Measurements from ENCODE around the gene FADS3.

Gene FADS3

GRCh38 chr11:61907282-61907681, 15.9 kb upstream of the FADS3 start:
- no peak overlapping the region for H3K27ac Mint-ChIP-seq
- no peaks in the 10 kb centered on the region for H3K36me3 Mint-ChIP-seq
- no peak overlapping the region for H3K4me3 Mint-ChIP-seq
- H3K27me3 Mint-ChIP-seq = no peaks in the 10 kb centered on the region
- no peaks in the 10 kb centered on the region for H3K9me3 Mint-ChIP-seq
- H3K4me1 Mint-ChIP-seq = no peaks in the 10 kb centered on the region

GRCh38 chr11:61906522-61906909, 15.2 kb upstream of the FADS3 start:
- H3K36me3 Mint-ChIP-seq = no peaks in the 10 kb centered on the region
- no peaks in the 10 kb centered on the region for H3K9me3 Mint-ChIP-seq
- no peaks in the 10 kb centered on the region for H3K4me1 Mint-ChIP-seq
- no peak overlapping the region for H3K4me3 Mint-ChIP-seq
- H3K27me3 Mint-ChIP-seq = no peaks in the 10 kb centered on the region
- no peak overlapping the region for H3K27ac Mint-ChIP-seq

GRCh38 chr11:61905801-61906521, 14.6 kb upstream of the FADS3 start:
- no peak overlapping the region for H3K27ac Mint-ChIP-seq
- no peak overlapping the region for H3K4me3 Mint-ChIP-seq
- no peaks in the 10 kb centered on the region for H3K27me3 Mint-ChIP-seq
- H3K36me3 Mint-ChIP-seq = no peaks in the 10 kb centered on the region
- no peaks in the 10 kb centered on the region for H3K9me3 Mint-ChIP-seq
- H3K4me1 Mint-ChIP-seq = no peaks in the 10 kb centered on the region

GRCh38 chr11:61905067-61905696, 13.8 kb upstream of the FADS3 start:
- no peaks in the 10 kb centered on the region for H3K4me1 Mint-ChIP-seq
- no peak overlapping the region for H3K27ac Mint-ChIP-seq
- H3K4me3 Mint-ChIP-seq = no peak overlapping the region
- no peaks in the 10 kb centered on the region for H3K36me3 Mint-ChIP-seq
- no peaks in the 10 kb centered on the region for H3K9me3 Mint-ChIP-seq
- no peaks in the 10 kb centered on the region for H3K27me3 Mint-ChIP-seq

GRCh38 chr11:61904539-61905048, 13.2 kb upstream of the FADS3 start:
- Mint-ChIP-seq H3K27me3 (no peaks in the 10 kb centered on the region), H3K4me3 (no peak overlapping the region), H3K36me3 (no peaks in the 10 kb centered on the region), H3K4me1 (no peaks in the 10 kb centered on the region), H3K27ac (no peak overlapping the region), H3K9me3 (no peaks in the 10 kb centered on the region)

GRCh38 chr11:61903845-61904244, 12.5 kb upstream of the FADS3 start:
- no peak overlapping the region for H3K27ac Mint-ChIP-seq
- H3K4me3 Mint-ChIP-seq = no peak overlapping the region
- no peaks in the 10 kb centered on the region for H3K36me3 Mint-ChIP-seq
- no peaks in the 10 kb centered on the region for H3K27me3 Mint-ChIP-seq
- H3K9me3 Mint-ChIP-seq = no peaks in the 10 kb centered on the region
- peaks cover 5% of the 10 kb centered on the region for H3K4me1 Mint-ChIP-seq

- no peak overlapping the region for H3K27ac Mint-ChIP-seq
- no peaks in the 10 kb centered on the region for H3K9me3 Mint-ChIP-seq
- H3K27me3 Mint-ChIP-seq = no peaks in the 10 kb centered on the region
- H3K36me3 Mint-ChIP-seq = no peaks in the 10 kb centered on the region
- H3K4me3 Mint-ChIP-seq = no peak overlapping the region
- H3K4me1 Mint-ChIP-seq = peaks cover 5% of the 10 kb centered on the region
Measured at GRCh38 chr11:61902313-61902712, 11.0 kb upstream of the FADS3 start.

GRCh38 chr11:61901397-61901796, 10.1 kb upstream of the FADS3 start:
- H3K36me3 Mint-ChIP-seq = no peaks in the 10 kb centered on the region
- no peaks in the 10 kb centered on the region for H3K9me3 Mint-ChIP-seq
- H3K4me1 Mint-ChIP-seq = peaks cover 5% of the 10 kb centered on the region
- no peak overlapping the region for H3K4me3 Mint-ChIP-seq
- no peaks in the 10 kb centered on the region for H3K27me3 Mint-ChIP-seq
- H3K27ac Mint-ChIP-seq = no peak overlapping the region

- Mint-ChIP-seq H3K27ac (no peak overlapping the region), H3K9me3 (no peaks in the 10 kb centered on the region), H3K27me3 (no peaks in the 10 kb centered on the region), H3K4me1 (peaks cover 5% of the 10 kb centered on the region), H3K4me3 (no peak overlapping the region), H3K36me3 (no peaks in the 10 kb centered on the region)
Measured at GRCh38 chr11:61900251-61900650, 8.9 kb upstream of the FADS3 start.

- H3K27me3 Mint-ChIP-seq = no peaks in the 10 kb centered on the region
- no peaks in the 10 kb centered on the region for H3K9me3 Mint-ChIP-seq
- H3K27ac Mint-ChIP-seq = peak overlapping the region; percentile 31
- no peak overlapping the region for H3K4me3 Mint-ChIP-seq
- peaks cover 5% of the 10 kb centered on the region for H3K4me1 Mint-ChIP-seq
- H3K36me3 Mint-ChIP-seq = no peaks in the 10 kb centered on the region
Measured at GRCh38 chr11:61899146-61899841, 7.9 kb upstream of the FADS3 start.

GRCh38 chr11:61898247-61898582, 6.9 kb upstream of the FADS3 start:
- Mint-ChIP-seq H3K36me3 (no peaks in the 10 kb centered on the region), H3K4me3 (no peak overlapping the region), H3K27ac (no peak overlapping the region), H3K4me1 (peaks cover 5% of the 10 kb centered on the region), H3K9me3 (no peaks in the 10 kb centered on the region), H3K27me3 (no peaks in the 10 kb centered on the region)

- no peaks in the 10 kb centered on the region for H3K27me3 Mint-ChIP-seq
- no peak overlapping the region for H3K27ac Mint-ChIP-seq
- H3K36me3 Mint-ChIP-seq = no peaks in the 10 kb centered on the region
- H3K4me3 Mint-ChIP-seq = no peak overlapping the region
- peaks cover 5% of the 10 kb centered on the region for H3K4me1 Mint-ChIP-seq
- no peaks in the 10 kb centered on the region for H3K9me3 Mint-ChIP-seq
Measured at GRCh38 chr11:61897387-61898246, 6.3 kb upstream of the FADS3 start.

- no peaks in the 10 kb centered on the region for H3K9me3 Mint-ChIP-seq
- H3K27me3 Mint-ChIP-seq = no peaks in the 10 kb centered on the region
- peaks cover 5% of the 10 kb centered on the region for H3K4me1 Mint-ChIP-seq
- no peak overlapping the region for H3K4me3 Mint-ChIP-seq
- no peak overlapping the region for H3K27ac Mint-ChIP-seq
- no peaks in the 10 kb centered on the region for H3K36me3 Mint-ChIP-seq
Measured at GRCh38 chr11:61896665-61897386, 5.5 kb upstream of the FADS3 start.

- Mint-ChIP-seq H3K9me3 (no peaks in the 10 kb centered on the region), H3K27ac (no peak overlapping the region), H3K36me3 (no peaks in the 10 kb centered on the region), H3K4me1 (peaks cover 8% of the 10 kb centered on the region), H3K4me3 (no peak overlapping the region), H3K27me3 (no peaks in the 10 kb centered on the region)
Measured at GRCh38 chr11:61895718-61896059, 4.3 kb upstream of the FADS3 start.

GRCh38 chr11:61895046-61895717, 3.8 kb upstream of the FADS3 start:
- H3K27me3 Mint-ChIP-seq = no peaks in the 10 kb centered on the region
- no peaks in the 10 kb centered on the region for H3K9me3 Mint-ChIP-seq
- no peak overlapping the region for H3K4me3 Mint-ChIP-seq
- peaks cover 8% of the 10 kb centered on the region for H3K4me1 Mint-ChIP-seq
- H3K27ac Mint-ChIP-seq = no peak overlapping the region
- H3K36me3 Mint-ChIP-seq = no peaks in the 10 kb centered on the region
